Gastrocnemius medialis (tissue), 4 donors: Measurements from ENCODE around the gene DCP1A. TPM values are rescaled to one million over a fixed set of nuclear protein-coding genes. Genes with fewer than 3 reads are reported as not detected.

Source experiments
- ATAC-seq, 2 donors: fragments of 150-250 bp; one replicate each; pipeline ENCODE4 v1.9.1; 2016
- DNase-seq, 2 donors: peaks; one replicate each; pipeline ENCODE4 v3.0.0-alpha.2; 2019
- H3K27ac ChIP-seq, 4 donors: fragments of 200-600 bp; sonication (generic); 1 replicate in 1 of 4; 2 replicates in 3 of 4; pipeline ENCODE4 v1.5.1; 2016 to 2018; ENCODE audit warnings: mild to moderate bottlenecking in 2 of 4, moderate library complexity in 1 of 4
- H3K27me3 ChIP-seq, 3 donors: fragments of 200-600 bp; sonication (generic) in 2 of 3; 1 replicate in 1 of 3; 2 replicates in 2 of 3; pipeline versions ENCODE4 v1.5.1 to v1.6.0; 2016 to 2019; ENCODE audit warnings: mild to moderate bottlenecking in 1 of 3, moderate library complexity in 1 of 3
- H3K36me3 ChIP-seq, 2 donors: fragments of 200-600 bp; sonication (generic) in 1 of 2; one replicate each; pipeline ENCODE4 v1.5.1; 2017 to 2018
- H3K4me1 ChIP-seq, 2 donors: fragments of 200-600 bp; sonication (generic) in 1 of 2; one replicate each; pipeline ENCODE4 v1.5.1; 2016 to 2017; ENCODE audit warnings: mild to moderate bottlenecking in 2 of 2
- H3K4me3 ChIP-seq, 4 donors: fragments of 200-600 bp; sonication (generic) in 3 of 4; 1 replicate in 1 of 4; 2 replicates in 3 of 4; pipeline ENCODE4 v1.5.1; 2016 to 2019; ENCODE audit warnings: mild to moderate bottlenecking in 2 of 4
- H3K9me3 ChIP-seq, 3 donors: fragments of 200-600 bp; sonication (generic) in 2 of 3; 1 replicate in 1 of 3; 2 replicates in 2 of 3; pipeline ENCODE4 v1.5.1; 2016 to 2019
- POLR2A ChIP-seq, 2 donors: fragments of 450-650 bp; IDR thresholded peaks; one replicate each; pipeline ENCODE4 v1.6.1; 2017; ENCODE audit warnings: antibody characterized with exemption in 2 of 2, mild to moderate bottlenecking in 2 of 2, moderate library complexity in 2 of 2
- in situ Hi-C, 4 donors: fragments of 200-750 bp; cut with MboI; loops; one replicate each; pipeline versions ENCODE4 v1.15.0 to v1.8.0; 2017; ENCODE audit warnings: low sequenced_read_pairs in 4 of 4
- intact Hi-C: fragments of 100-400 bp; cut with DNase I; formaldehyde crosslinking; loops from one replicate; pipeline ENCODE4 v1.15.1; 2023; ENCODE audit warnings: low total_unique reads
- total RNA-seq, 4 donors: library from RNA; depleted of rRNA; stranded (reverse); fragments of >200 nt; gene quantifications; one replicate each; pipeline versions ENCODE4 v1.1.0 to v1.2.3, GENCODE V29; 2016
- TF ChIP-seq, protein P1 (sequence below), 5 experiments: fragments of 450-650 bp in 3 of 5; fragments of 200-600 bp in 2 of 5; sonication (generic) in 2 of 5; IDR thresholded peaks in 4 of 5; conservative IDR thresholded peaks in 1 of 5; 1 replicate in 4 of 5; 2 replicates in 1 of 5; pipeline ENCODE4 v1.5.1; 2016 to 2019; ENCODE audit warnings: antibody characterized with exemption in 5 of 5, mild to moderate bottlenecking in 3 of 5, moderate library complexity in 3 of 5

Gene DCP1A
- total RNA-seq, 4 donors from 2014 or later = 10.9 to 18.4 (median 15.2) TPM

GRCh38 chr3:53250453-53250852 is 96.9 kb downstream of the DCP1A start:
- no peaks in the 10 kb centered on the region for H3K27me3 ChIP-seq
- in situ Hi-C loops = no loop called here
- DNase-seq (no peak), ATAC-seq (no peak)
- peaks cover 31 to 46% of the 10 kb centered on the region in 2 donors for H3K4me1 ChIP-seq
- H3K9me3 ChIP-seq = no peaks in the 10 kb centered on the region
- no peak overlapping the region for H3K4me3 ChIP-seq
- H3K36me3 ChIP-seq = no peaks in the 10 kb centered on the region
- intact Hi-C loops = no loop called here
- TF ChIP-seq POLR2A (IDR thresholded peaks at IDR 0.05) = no peak
- TF ChIP-seq, protein P1, sequence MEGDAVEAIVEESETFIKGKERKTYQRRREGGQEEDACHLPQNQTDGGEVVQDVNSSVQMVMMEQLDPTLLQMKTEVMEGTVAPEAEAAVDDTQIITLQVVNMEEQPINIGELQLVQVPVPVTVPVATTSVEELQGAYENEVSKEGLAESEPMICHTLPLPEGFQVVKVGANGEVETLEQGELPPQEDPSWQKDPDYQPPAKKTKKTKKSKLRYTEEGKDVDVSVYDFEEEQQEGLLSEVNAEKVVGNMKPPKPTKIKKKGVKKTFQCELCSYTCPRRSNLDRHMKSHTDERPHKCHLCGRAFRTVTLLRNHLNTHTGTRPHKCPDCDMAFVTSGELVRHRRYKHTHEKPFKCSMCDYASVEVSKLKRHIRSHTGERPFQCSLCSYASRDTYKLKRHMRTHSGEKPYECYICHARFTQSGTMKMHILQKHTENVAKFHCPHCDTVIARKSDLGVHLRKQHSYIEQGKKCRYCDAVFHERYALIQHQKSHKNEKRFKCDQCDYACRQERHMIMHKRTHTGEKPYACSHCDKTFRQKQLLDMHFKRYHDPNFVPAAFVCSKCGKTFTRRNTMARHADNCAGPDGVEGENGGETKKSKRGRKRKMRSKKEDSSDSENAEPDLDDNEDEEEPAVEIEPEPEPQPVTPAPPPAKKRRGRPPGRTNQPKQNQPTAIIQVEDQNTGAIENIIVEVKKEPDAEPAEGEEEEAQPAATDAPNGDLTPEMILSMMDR (IDR thresholded peaks at IDR 0.05 in 4 of 5, conservative IDR thresholded peaks at IDR 0.05 in 1 of 5) = no peak
- no peak overlapping the region for H3K27ac ChIP-seq

- Histone ChIP-seq H3K27ac (no peak overlapping the region), H3K4me3 (no peak overlapping the region), H3K4me1 (peaks cover 28 to 45% of the 10 kb centered on the region in 2 donors), H3K36me3 (no peaks in the 10 kb centered on the region), H3K9me3 (no peaks in the 10 kb centered on the region), H3K27me3 (no peaks in the 10 kb centered on the region)
- ATAC-seq (no peak), DNase-seq (no peak)
- intact Hi-C loops = no loop called here
- TF ChIP-seq, protein P1 (IDR thresholded peaks at IDR 0.05 in 4 of 5, conservative IDR thresholded peaks at IDR 0.05 in 1 of 5) = no peak
- TF ChIP-seq POLR2A (IDR thresholded peaks at IDR 0.05) = no peak
- in situ Hi-C loops = no loop called here
These were observed 99.2 kb downstream of the DCP1A start for GRCh38 chr3:53248161-53248560.

DNA sequence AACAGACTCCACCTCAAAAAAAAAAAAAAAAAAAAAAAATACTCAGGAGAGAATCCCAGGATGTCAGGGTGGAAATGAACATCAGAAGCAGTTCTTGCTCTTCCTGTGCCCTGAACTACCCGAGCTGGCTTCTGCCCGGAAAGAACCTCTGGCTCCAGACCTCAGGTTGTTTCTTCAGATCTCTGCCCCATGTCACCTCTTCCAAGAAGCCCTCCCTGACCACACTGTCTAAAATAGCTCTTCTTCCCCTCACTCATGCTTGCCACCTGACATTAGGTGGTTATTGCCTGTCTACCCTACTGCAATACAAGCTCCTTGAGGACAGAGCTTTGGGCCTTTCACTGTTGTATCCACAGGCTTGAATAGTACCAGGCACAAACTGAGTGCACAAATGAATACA is 99.7 kb downstream of the DCP1A start:
- Histone ChIP-seq H3K4me1 (peaks cover 28 to 45% of the 10 kb centered on the region in 2 donors), H3K9me3 (no peaks in the 10 kb centered on the region), H3K27me3 (no peaks in the 10 kb centered on the region), H3K27ac (no peak overlapping the region), H3K4me3 (no peak overlapping the region), H3K36me3 (no peaks in the 10 kb centered on the region)
- intact Hi-C loops (no loop called here), in situ Hi-C loops (no loop called here)
- DNase-seq (no peak), ATAC-seq (no peak)
- no peak for TF ChIP-seq POLR2A (IDR thresholded peaks at IDR 0.05)
- TF ChIP-seq, protein P1 (IDR thresholded peaks at IDR 0.05 in 4 of 5, conservative IDR thresholded peaks at IDR 0.05 in 1 of 5) = no peak

- Histone ChIP-seq H3K4me3 (no peak overlapping the region), H3K27ac (no peak overlapping the region), H3K36me3 (peaks cover 0 to 16% of the 10 kb centered on the region in 2 donors), H3K27me3 (no peaks in the 10 kb centered on the region), H3K4me1 (peaks cover 36 to 45% of the 10 kb centered on the region in 2 donors), H3K9me3 (no peaks in the 10 kb centered on the region)
- DNase-seq (no peak), ATAC-seq (no peak)
- TF ChIP-seq POLR2A (IDR thresholded peaks at IDR 0.05) = no peak
- TF ChIP-seq, protein P1 (IDR thresholded peaks at IDR 0.05 in 4 of 5, conservative IDR thresholded peaks at IDR 0.05 in 1 of 5) = no peak
- in situ Hi-C loops = no loop called here
- intact Hi-C loops = no loop called here
These were observed 103.1 kb downstream of the DCP1A start for GRCh38 chr3:53244271-53244670.

GRCh38 chr3:53243785-53244184 is 103.6 kb downstream of the DCP1A start:
- Histone ChIP-seq H3K27ac (no peak overlapping the region), H3K4me1 (peaks cover 36 to 43% of the 10 kb centered on the region in 2 donors), H3K4me3 (no peak overlapping the region), H3K27me3 (no peaks in the 10 kb centered on the region), H3K36me3 (peaks cover 0 to 21% of the 10 kb centered on the region in 2 donors), H3K9me3 (no peaks in the 10 kb centered on the region)
- intact Hi-C loops = no loop called here
- DNase-seq (no peak), ATAC-seq (no peak)
- in situ Hi-C loops = no loop called here
- no peak for TF ChIP-seq POLR2A (IDR thresholded peaks at IDR 0.05)
- TF ChIP-seq, protein P1 (IDR thresholded peaks at IDR 0.05 in 4 of 5, conservative IDR thresholded peaks at IDR 0.05 in 1 of 5) = no peak
